HEK293T (cell line): ENCODE measurements around the gene AP1AR.

ENCODE experiments used
- CTBP1 ChIP-seq: fragments of 450-650 bp; IDR thresholded peaks from 2 replicates; pipeline ENCODE4 v1.6.1; 2016; ENCODE audit warnings: borderline replicate concordance
- FOXK2 ChIP-seq: fragments of 450-650 bp; IDR thresholded peaks from 2 replicates; pipeline ENCODE4 v1.6.1; 2016; ENCODE audit warnings: mild to moderate bottlenecking
- SP1 ChIP-seq: fragments of 450-650 bp; IDR thresholded peaks from 2 replicates; pipeline ENCODE4 v1.6.1; 2017

DNA sequence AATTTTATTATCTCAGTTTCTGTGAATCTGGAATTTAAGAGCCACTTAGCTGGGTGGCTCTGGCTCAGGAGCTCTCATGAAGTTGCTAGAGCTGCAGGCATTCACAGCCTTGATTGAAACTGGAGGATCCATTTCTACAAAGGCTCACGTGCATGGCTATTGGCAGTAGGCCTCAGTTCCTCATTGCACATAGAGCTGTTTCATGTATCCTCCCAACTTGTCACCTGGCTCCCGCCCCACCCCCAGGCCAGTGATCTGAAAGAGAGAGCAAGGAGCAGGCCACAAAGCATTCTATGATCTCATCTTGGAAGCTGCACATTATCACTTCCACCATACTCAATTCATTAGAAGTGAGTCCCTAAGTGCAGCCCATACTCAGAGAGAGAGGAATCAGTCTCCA lies 18.5 kb upstream of the AP1AR start:
- TF ChIP-seq CTBP1, result no peak
- no peak for TF ChIP-seq FOXK2
- no peak for TF ChIP-seq SP1
